ENCODE measurements around the gene ACP2.

DNA sequence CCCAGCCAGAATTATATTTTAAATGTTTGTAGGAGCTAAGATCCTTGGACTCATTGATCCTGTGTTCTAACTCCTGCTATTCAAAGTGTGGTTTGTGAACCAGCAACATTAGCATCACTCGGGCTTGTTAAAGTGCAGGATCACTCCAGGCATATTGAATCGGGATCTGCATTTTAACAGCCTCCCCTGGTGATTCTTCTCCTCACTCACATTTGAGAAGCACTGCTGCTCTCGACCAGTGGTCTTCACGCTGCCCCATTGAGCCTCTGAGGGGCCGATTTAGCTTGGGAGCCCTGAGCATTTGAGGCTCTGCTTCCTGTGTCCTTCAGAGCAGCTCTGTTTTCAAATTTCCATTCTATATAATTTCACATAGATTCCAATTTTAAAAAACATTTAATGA is 32.2 kb upstream of the ACP2 start:
- TF ChIP-seq, protein P1, sequence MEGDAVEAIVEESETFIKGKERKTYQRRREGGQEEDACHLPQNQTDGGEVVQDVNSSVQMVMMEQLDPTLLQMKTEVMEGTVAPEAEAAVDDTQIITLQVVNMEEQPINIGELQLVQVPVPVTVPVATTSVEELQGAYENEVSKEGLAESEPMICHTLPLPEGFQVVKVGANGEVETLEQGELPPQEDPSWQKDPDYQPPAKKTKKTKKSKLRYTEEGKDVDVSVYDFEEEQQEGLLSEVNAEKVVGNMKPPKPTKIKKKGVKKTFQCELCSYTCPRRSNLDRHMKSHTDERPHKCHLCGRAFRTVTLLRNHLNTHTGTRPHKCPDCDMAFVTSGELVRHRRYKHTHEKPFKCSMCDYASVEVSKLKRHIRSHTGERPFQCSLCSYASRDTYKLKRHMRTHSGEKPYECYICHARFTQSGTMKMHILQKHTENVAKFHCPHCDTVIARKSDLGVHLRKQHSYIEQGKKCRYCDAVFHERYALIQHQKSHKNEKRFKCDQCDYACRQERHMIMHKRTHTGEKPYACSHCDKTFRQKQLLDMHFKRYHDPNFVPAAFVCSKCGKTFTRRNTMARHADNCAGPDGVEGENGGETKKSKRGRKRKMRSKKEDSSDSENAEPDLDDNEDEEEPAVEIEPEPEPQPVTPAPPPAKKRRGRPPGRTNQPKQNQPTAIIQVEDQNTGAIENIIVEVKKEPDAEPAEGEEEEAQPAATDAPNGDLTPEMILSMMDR (IDR thresholded peaks at IDR 0.05): no peak
- no peak for TF ChIP-seq POLR2A (IDR thresholded peaks at IDR 0.05)
- no peak for TF ChIP-seq EP300 (IDR thresholded peaks at IDR 0.05)
